ENCODE measurements around the gene DMTF1.

DNA sequence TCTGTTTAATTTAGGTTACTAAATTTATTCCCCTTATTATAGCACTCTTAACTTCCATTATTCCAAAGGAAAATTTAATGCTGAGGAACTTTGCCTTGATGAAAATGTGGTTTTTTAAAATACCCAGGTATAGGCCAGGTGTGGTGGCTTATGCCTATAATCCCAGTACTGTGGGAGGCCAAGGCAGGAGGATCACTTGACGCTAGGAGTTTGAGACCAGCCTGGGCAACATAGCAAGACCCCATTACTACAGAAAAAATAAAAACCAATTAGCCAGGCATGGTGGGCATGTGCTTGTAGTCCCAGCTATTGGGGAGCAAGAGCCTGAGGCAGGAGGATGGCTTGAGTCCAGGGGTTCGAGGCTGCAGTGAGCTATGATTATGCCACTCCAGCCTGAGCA, 34.9 kb downstream of the DMTF1 start:
- TF ChIP-seq, protein P1, sequence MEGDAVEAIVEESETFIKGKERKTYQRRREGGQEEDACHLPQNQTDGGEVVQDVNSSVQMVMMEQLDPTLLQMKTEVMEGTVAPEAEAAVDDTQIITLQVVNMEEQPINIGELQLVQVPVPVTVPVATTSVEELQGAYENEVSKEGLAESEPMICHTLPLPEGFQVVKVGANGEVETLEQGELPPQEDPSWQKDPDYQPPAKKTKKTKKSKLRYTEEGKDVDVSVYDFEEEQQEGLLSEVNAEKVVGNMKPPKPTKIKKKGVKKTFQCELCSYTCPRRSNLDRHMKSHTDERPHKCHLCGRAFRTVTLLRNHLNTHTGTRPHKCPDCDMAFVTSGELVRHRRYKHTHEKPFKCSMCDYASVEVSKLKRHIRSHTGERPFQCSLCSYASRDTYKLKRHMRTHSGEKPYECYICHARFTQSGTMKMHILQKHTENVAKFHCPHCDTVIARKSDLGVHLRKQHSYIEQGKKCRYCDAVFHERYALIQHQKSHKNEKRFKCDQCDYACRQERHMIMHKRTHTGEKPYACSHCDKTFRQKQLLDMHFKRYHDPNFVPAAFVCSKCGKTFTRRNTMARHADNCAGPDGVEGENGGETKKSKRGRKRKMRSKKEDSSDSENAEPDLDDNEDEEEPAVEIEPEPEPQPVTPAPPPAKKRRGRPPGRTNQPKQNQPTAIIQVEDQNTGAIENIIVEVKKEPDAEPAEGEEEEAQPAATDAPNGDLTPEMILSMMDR (conservative IDR thresholded peaks at IDR 0.05; ENCODE audit: low read depth, low read length), result no peak
- TF ChIP-seq NFE2L2 (IDR thresholded peaks at IDR 0.05; ENCODE audit: low read depth, low read length) (no peak), POLR2A (IDR thresholded peaks at IDR 0.05; ENCODE audit: low read depth, low read length) (no peak)

Data from IMR-90 (cell line).